ENCODE measurements around the gene LPCAT1.
A peak's percentile ranks its signal among the peaks of the same experiment; 100 is the strongest.
"Not testable (repeated sequence)": the region's sequence is repeated elsewhere in the genome, so short reads cannot be mapped to it uniquely, and the experiment has no call there.

Gene LPCAT1

DNA sequence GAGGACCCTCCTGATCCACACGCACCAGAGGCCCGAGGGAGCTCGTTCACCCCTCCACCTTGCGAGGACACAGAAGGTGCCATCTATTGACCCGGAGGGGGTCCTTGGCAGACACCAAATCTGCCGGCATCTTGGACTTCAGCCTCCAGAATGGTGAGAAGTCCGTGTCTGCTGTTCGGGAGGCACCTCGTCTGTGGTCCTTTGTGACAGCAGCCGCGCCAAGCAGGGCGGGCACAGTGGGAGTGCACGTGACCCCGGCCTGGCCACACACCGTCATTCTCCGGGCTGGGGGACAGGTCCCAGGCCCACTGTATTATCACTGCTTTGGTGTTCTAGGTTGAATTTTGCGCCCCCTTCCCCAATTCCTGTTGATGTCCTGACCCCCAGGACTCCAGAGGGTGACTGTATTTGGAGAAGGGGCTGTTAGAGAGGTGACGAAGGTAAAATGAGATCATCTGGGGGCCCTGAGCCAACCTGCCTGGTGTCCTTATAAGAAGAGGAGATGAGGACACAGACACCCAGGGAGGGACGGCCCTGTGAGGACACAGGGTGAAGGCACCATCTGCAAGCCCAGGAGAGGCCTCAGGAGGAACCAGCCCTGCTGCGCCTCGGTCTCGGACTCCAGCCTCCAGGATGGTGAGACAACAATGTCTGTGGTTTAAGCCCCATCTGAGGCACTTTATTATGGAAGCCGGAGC is 15.7 kb downstream of the LPCAT1 start:
- DNase-seq, result no peak

DNA sequence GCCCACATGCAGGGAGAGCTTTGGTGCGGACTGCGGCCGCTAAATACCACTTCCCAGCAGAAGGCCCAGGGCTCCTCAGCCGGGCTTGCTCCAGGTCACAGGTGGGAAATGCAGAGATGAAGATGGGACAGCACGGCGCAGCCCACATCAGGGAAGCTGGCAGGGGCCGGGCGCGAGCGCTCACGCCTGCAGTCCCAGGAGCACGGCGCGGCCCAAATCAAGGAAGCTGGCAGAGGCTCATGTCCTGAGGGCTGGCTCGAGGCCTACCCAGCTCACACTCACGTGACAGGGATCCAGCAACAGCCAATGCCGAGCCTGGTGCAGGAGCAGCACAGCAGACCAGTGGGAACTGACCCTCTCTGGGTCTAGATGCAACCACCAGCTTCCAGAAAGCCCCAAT is 16.3 kb downstream of the LPCAT1 start:
- DNase-seq, result no peak

DNA sequence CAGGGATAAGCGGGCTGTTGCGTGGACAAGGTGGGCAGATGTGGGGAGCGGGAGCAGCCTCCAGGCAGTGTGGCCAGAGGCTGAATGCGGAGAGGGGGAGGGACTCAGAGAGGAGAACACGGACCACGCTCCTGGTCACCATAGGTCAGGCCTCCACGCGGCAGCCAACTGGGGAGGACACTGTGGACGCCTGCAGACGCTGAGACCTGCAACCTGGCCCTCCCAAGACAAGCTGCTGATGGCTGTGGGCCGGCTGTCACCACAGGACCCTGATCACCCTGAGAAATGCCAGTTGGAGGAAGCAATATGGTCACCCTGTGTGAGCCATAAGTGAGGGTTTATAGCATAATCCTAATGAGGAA is 16.8 kb downstream of the LPCAT1 start:
- no peak for DNase-seq

DNA sequence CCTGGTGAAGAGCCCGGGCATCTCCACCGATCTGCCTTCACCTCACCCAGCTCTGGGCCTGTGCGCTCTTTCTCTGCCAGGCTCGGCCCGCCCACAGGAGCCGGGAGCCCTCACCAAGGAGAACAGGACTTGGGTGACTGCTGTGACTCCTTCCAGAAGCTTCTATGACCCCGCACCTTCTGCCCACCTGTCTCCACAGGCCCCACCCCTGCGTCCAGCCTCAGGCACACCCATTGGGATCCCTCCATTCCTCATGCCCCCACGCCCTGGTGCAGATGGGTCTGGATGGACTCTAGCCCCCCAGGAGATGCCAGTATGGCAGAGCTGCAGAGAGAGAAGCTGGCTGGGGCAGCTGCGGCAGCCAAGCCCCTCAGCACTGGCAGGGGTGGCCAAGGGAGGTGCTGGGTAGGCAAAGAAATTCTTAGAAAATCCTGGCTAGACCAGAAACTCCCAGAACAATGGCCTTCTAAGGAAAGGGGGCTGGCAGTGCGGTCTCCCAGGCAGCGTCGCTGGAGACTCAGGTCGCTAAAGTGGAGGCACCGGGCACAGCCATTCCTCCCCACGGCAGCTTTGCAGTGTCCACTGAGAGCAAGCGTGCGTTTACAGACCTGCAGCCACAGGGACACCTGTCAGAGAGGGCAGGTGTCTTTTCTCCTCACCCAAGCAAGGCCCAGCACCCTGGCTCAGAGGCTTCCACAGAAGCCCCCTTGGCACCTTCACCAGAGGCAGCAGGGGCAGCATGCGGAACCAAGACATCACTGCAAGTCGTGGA is 17.3 kb downstream of the LPCAT1 start:
- DNase-seq, result no peak

DNA sequence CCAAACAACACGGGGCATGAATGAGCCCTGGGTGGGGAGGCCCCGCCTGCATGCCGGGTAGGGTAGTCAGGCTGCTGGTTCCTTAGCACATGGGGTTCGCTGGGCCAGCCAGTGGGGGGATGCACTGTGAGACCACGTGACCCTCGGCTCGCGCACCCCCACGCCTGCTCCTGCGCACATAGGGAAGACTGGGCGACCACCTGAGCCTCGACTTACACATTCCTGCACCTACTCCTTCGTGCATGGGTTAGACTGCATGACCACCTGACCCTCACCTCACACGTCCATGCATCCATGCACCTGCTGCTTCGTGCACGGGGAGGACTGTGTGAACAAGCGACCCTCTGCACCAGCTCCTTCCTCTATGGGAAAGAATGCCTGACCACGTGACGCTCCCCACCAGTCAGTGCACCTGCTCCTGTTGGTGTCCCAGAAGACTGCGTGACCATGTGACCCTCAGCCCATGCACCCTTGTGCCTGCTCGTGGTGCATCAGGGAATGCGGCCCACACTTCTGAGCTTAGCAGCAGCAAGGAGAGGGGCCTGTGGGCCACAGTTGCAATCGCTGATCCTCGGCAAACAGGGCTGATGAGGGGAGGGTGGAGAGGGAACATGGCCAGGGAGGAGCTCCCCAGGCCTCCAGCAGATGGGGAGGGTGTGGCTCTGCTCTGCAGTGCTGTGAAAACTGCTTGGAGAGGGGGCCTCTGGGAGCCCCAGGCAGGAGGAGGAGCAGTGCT is 18.1 kb downstream of the LPCAT1 start:
- DNase-seq, result no peak

DNA sequence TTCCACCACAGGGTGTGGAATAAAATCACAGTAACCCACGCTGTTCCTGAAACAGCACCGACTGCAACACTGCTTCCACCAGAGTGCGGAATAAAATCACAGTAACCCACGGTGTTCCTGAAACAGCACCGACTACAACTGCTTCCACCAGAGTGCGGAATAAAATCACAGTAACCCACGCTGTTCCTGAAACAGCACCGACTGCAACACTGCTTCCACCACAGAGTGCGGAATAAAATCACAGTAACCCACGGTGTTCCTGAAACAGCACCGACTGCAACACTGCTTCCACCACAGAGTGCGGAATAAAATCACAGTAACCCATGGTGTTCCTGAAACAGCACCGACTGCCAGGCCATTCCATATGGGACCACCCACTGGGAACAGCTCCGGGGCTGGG is 18.7 kb downstream of the LPCAT1 start:
- not testable (repeated sequence) for DNase-seq

DNA sequence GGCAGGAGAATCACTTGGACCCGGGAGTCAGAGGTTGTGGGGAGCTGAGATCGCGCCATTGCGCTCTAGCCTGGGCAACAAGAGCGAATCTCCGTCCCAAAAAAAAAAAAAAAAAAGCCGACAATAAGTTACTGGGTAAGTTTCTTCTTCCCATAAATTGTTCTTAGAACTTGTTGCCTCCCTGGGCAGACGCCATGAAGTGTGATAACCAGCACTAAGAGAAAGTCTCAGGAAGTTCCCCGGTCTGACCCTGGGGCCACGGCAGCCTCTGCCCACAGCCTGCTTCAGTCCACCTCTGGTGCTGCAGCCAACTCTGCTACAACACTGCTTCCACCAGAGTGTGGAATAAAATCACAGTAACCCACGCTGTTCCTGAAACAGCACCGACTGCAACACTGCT is 19.1 kb downstream of the LPCAT1 start:
- no peak for DNase-seq

DNA sequence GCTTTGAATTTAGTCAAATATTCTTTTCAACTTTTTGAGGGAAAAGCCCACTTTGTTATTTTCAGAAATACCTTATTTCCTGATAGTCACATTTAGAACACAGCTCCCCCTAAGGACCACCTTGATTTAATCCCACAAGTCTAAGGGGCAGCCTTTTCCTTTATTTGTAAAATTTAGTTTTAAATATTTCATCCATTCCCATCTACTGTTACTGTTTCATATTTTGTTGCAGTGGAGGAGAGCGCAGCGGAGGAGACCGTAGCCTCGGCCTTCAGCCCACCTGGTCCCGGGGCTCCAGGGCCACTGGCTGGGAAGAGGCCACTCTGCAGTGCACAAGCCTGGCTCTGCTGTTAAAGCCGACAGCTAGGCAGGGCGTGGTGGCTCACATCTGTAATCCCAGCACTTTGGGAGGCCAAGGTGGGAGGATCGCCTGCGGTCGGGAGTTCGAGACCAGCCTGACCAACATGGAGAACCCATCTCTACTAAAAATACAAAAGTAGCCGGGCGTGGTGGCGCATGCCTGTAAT is 19.6 kb downstream of the LPCAT1 start:
- no peak for DNase-seq

DNA sequence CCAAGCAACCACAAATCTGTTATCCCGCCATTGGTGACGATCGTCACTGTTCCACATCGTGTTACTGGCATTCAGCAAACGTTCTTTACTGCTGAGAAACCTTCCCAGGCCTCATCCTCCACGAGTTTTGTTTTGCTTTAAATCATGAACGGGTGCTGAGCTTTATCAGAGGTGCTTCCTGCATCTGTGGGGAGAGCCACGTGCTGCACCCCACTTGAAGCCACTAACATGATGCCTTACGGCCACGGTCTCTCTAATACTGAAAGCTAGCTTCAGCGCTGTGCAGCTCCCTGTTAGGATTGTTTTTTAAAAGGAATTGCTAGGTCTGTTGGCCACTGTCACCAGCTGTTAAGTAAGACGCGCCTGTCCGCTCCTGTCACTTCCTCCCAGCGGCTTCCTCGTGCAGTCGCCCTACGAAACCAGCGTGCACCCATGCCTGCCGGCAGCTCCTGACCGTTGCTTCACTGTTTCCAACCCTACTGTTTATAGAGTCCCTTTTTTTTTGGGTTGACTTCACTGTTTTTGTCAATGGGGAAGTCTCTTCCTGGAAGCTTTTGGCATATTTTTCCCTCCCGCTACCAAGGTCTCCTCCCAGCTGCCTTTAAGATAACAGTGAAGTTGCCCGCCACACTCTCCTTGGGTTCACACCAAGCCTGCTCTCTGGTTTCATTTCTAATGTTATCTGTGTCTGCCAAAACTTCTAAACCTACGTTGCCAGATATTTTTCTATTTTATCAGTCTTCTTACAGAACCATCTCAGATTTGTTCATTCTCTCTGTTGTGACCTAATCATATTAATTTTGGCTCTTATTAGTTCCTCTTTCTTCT is 20.3 kb downstream of the LPCAT1 start:
- DNase-seq, result peak; percentile 47

DNA sequence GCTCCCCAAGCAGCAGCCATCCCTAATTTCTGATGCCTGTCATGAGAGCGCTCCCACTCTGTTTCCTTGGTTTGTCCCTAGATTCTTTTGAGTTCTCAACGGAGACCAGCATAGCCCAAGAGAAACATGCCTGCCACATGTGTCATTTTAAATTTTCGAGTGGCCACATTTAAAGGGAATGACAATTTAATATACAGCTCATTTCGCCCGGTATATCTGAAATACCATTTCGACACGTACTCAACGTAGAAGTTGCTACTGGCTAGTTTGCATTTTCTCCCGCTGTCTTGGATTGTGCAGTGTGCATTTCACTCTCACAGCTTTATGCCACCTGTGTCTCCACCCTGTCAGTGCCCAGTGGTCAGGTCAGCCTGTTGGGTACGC is 21.0 kb downstream of the LPCAT1 start:
- no peak for DNase-seq

DNA sequence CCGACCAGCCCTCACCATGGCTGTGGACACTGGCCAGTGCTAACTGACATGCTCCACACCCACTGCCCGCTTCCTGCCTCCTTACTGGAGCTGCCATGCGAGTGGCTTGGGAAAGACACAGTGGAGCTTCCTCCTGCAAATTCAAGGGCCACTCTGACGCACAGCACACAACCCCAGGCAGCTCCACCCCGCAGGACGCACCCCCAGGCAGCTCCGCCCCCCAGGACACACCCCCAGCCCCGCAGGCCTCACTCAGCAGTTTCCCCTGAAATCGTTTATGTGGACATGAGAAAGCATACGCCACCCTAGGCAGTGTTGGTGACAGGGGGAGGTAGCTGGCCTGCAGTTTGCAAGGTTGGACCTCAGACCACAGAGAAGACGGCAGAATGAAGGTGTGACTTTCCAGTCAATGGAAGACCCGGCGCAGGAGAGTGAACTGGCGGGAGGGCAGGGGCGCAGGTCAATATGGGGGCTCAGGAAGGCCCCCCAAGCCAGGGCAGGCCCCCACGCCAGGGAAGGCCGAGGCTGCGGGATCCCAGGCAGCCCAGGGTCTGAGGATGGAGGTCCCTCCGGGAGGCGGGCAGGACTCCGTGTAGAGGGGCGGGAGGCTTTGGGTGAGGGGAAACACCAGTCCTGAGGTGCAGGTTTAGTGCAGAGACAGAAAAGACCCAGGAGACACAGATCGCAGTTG is 21.6 kb downstream of the LPCAT1 start:
- DNase-seq, result peak; percentile 32

DNA sequence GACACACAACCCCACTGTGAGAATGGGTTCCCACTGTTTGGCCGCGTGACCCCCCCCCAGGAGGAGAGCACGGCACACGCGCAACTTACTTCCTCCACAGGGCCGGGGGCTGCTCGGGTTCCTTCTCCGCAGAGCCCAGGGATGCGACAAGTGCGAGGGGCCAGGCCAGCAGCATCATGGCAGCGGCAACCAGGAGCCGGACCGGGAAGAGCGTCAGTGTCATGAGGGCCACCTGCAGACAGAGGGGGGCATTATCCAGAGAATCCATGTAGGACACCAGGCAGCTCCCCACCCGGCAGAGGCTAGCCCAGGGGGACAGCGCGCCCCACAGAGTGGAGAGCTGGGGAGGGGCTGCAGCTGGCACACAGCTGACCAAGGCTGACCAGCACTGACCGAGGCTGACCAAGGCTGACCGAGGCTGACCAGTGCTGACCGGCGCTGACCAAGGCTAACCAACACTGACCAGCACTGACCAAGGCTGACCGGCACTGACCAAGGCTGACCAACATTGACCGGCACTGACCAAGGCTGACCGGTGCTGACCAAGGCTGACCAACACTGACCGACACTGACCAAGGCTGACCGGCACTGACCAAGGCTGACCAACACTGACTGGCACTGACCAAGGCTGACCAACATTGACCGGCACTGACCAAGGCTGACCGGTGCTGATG is 22.3 kb downstream of the LPCAT1 start:
- DNase-seq, result no peak

DNA sequence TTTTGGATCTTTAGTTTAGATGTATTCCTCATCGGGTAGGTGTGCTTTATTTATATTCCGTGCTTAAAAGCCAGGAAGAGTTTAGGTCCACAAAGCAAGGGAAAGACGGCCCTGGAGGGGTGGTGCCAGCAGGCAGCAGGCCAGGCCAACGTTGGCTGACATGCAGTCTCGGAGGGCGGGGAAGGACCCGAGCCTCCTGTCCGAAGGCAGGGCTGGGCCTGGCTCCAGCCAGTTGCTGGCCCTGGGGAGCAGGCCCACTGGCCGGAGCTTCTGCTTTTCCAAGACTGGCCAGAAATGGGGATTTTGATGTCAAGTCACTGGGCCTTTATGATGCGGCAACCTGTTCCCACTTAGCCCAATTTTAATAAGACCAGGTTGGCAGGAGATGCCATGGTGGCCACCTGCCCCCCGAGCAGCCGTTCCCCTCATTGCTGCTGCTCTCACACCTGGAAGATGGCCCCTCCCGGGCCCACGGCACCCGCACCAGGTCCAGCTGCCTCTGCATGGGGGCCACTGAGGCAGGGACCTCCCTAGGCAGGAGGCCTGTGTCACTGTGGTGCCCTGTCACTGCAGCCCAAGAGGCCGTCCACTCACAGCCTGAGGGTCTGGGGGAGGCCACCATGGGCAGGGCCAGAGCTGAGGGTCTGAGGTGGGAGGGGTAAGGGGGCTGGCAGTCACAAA is 23.2 kb downstream of the LPCAT1 start:
- no peak for DNase-seq

DNA sequence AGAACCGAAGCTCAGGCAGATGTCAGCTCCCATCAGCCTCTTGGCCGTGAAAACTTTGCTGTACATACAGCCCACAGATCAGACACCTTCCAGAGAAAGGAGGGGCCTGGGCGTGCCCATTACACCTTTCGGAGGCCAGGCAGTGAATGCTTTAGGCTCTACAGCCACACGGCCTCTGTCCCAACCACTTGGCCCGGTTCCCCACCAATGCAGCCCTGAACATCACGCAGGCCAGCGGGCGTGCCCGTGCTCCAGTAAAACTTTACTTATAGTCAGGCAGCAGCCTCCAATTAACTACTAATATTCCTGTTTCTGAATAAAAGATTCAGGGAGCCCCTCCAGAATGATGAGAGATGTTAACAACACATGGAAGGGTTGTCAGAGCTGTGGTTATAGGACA is 23.9 kb downstream of the LPCAT1 start:
- DNase-seq, result no peak

DNA sequence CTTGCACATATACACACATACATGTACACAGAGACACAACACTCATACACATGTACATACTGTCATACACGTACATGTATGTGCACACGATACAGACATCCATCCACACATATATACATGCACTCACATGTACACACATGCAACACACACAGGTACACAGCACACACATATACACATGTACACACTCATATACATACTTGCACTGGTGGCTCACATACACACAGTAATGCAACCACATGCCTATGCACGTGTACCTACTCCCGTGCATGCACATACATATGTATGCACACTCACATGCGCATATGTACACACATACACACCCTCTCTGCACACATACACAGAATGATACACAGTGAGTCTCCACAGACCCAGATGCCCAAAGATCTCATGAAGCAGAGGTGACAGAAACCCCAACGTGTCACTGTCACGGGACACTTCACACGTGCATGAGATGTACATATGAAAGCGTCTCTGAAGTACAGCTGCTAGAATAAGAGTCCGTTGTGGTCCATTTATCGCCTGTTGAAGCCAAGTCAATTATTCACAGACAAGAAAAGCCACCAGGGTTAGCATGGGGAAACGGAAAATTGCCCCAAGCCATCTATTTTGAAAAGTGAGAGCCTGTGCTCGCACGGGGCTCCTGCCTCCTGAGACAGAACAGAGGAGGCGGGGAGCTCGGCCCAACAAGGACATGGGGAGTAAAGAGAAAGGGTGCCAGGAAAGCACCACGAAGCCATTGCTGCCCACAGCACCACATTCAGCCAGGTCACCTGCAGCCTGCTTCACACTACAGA is 24.9 kb downstream of the LPCAT1 start:
- no peak for DNase-seq

DNA sequence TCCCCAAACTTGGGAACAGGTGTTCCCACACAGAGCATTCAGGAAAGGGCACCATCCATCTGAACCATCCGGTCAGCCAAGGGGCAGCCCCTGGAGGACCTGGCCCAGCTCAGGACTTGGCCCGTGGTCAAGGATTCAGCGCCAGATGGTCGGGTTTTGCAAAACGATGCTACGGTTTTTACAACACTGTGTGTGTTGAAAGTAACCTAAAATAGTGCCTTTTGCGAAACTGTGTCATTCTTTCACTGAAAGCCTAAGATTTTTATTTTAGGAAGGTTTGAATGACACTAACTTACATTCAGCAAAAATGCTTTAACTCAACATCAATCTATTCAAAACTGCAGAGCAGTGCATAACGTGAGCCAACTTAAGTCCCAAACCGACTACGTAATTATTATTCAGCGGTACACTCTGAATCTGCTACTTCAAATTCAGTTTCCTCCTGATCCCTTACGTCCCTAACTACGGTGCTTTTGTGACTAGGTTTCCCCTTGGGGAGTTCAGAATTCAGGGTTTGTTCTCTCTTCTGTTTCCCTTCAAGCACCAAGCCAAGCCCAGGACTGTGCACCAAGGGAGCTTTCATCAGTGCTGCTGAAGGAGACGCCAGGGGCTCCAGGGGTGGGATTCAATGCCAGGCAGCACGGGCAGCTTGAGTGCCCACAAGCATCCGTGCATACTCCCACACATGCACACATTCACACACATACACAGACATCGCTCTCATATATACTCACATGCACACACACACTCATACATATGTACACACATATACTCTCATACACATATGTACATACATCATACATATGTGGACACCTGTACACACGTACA is 25.8 kb downstream of the LPCAT1 start:
- DNase-seq, result peak; percentile 54

DNA sequence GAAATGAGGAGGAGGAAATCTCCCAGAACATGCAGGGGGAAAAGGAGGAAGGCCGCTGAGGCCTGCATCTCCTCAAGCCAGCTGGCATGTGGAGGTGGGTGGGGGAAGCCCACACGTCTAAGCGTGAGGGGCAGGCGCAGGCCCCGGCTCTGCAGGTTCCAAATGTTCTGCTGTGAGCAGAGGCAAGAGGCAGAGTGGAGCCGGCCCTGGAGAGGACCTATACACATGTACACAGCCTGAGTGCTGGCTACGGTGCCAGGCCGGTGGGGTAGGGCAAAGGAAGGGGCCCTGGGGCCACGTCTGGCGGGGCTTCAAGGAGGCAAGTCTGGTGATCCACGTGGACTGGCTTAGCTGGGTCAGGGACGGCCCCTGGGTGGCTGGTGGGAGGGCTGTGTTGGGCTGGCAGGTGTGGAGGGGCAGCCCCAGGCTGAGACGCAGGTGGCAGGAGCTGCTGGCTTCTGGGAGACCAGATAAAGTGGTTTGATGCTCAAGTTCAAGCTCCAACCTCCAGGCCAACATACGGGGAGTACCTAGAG is 26.4 kb downstream of the LPCAT1 start:
- DNase-seq, result no peak

DNA sequence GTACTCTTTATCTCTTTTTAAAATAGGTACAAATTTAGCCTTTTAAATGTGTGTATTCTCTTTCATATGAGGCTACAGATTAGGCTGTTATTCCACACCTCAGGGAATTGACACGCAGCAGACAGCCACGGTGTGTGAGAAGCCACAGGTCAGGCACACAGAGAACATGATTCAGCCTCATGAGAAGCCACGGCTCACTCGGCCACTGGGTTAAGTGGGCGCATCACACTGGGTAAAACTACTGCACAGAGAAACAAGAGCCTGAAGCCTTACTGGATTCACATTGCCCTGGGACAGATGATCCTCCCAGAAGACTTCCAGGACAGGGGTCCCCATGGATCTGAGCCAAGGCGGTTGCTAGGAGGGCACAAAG is 28.2 kb downstream of the LPCAT1 start:
- DNase-seq, result no peak
